ENCODE results near the gene ALDH1B1. TPM values are rescaled to one million over a fixed set of nuclear protein-coding genes. Genes with fewer than 3 reads are reported as not detected.
"Not testable (repeated sequence)": the region's sequence is repeated elsewhere in the genome, so short reads cannot be mapped to it uniquely, and the experiment has no call there.

The ALDH1B1 gene
- total and polyA plus RNA-seq, 11 donors = 7.5 to 55.6 (median 20.7) TPM

- Histone ChIP-seq H3K4me1 (peaks cover 0 to 31% (median 12%) of the 10 kb centered on the region in 12 donors), H3K36me3 (peaks cover 0 to 26% (median 14%) of the 10 kb centered on the region in 9 donors), H3K4me3 (peak overlapping the region; percentile 37 to 87 (median 75)), H3K27me3 (no peaks in the 10 kb centered on the region), H3K27ac (peak overlapping the region in 7 of 12 donors; percentile 19 to 84 (median 54)), H3K9me3 (no peaks in the 10 kb centered on the region)
- ATAC-seq = no peak
- intact Hi-C loops (cut with DNase I) = loop anchor here in 6 of 10 donors (2.0 to 10.0 kb wide), 5 partner anchors 20 to 926 kb away; partner anchors contain the start of genes SLC25A51 (in 2 of the 6) and ZBTB5 (in 1 of the 6)
- DNase-seq = no peak
- WGBS, 4 donors = 8 to 36% (median 11%) methylated on average over 3 to 9 of the region's 9 CpGs
- TF ChIP-seq POLR2A (IDR thresholded peaks at IDR 0.05) (no peak), CTCF (IDR thresholded peaks at IDR 0.05) (no peak)
Observed at GRCh38 chr9:38393128-38393796, 760 bp downstream of the ALDH1B1 start.

GRCh38 chr9:38394416-38394815, 1.9 kb downstream of the ALDH1B1 start:
- Histone ChIP-seq H3K9me3 (no peaks in the 10 kb centered on the region), H3K27me3 (no peaks in the 10 kb centered on the region), H3K27ac (peak overlapping the region in 1 of 12 donors; percentile 84), H3K4me3 (no peak overlapping the region), H3K4me1 (peaks cover 0 to 20% (median 12%) of the 10 kb centered on the region in 12 donors), H3K36me3 (peaks cover 0 to 30% (median 14%) of the 10 kb centered on the region in 9 donors)
- TF ChIP-seq POLR2A (IDR thresholded peaks at IDR 0.05) (no peak), CTCF (IDR thresholded peaks at IDR 0.05) (no peak)
- intact Hi-C loops (cut with DNase I) = loop anchor here in 5 of 10 donors (5.0 to 10.0 kb wide), 4 partner anchors 60 to 927 kb away; partner anchors contain the start of genes SLC25A51 (in 2 of the 5) and ZBTB5 (in 1 of the 5)
- DNase-seq (no peak), ATAC-seq (no peak)
- 90 to 98% (median 97%) methylated on average over 8 to 9 of the region's 9 CpGs for WGBS, 4 donors

GRCh38 chr9:38395653-38396370, 3.3 kb downstream of the ALDH1B1 start:
- H3K27ac ChIP-seq = no peak overlapping the region
- no peak for TF ChIP-seq POLR2A (IDR thresholded peaks at IDR 0.05)
- TF ChIP-seq CTCF (IDR thresholded peaks at IDR 0.05) = no peak

GRCh38 chr9:38396371-38396671, 3.8 kb downstream of the ALDH1B1 start:
- Histone ChIP-seq H3K9me3 (no peaks in the 10 kb centered on the region), H3K4me1 (peaks cover 0 to 22% (median 13%) of the 10 kb centered on the region in 12 donors), H3K27ac (no peak overlapping the region), H3K4me3 (no peak overlapping the region), H3K27me3 (no peaks in the 10 kb centered on the region), H3K36me3 (peaks cover 0 to 30% (median 14%) of the 10 kb centered on the region in 9 donors)
- ATAC-seq (no peak), DNase-seq (no peak)
- intact Hi-C loops (cut with DNase I) = loop anchor here in 5 of 10 donors (10.0 kb wide), 3 partner anchors 58 to 492 kb away; partner anchors contain the start of gene SLC25A51 (in 2 of the 5)
- no peak for TF ChIP-seq CTCF (IDR thresholded peaks at IDR 0.05)
- TF ChIP-seq POLR2A (IDR thresholded peaks at IDR 0.05) = no peak
- 81 to 88% (median 87%) methylated on average over 7 to 10 of the region's 10 CpGs for WGBS, 4 donors

More at GRCh38 chr9:38395653-38396370, 3.3 kb downstream of the ALDH1B1 start:
- DNase-seq (no peak), ATAC-seq (no peak)
- Histone ChIP-seq H3K27me3 (no peaks in the 10 kb centered on the region), H3K36me3 (peaks cover 0 to 30% (median 14%) of the 10 kb centered on the region in 9 donors), H3K4me1 (peaks cover 0 to 21% (median 13%) of the 10 kb centered on the region in 12 donors), H3K9me3 (no peaks in the 10 kb centered on the region), H3K4me3 (no peak overlapping the region)
- 85 to 96% (median 96%) methylated on average over 14 to 30 of the region's 30 CpGs for WGBS, 4 donors
- intact Hi-C loops (cut with DNase I) = loop anchor here in 5 of 10 donors (10.0 kb wide), 3 partner anchors 59 to 491 kb away; partner anchors contain the start of gene SLC25A51 (in 2 of the 5)

- intact Hi-C loops (cut with DNase I) = loop anchor here in 5 of 10 donors (10.0 kb wide), 3 partner anchors 56 to 494 kb away; partner anchors contain the start of gene SLC25A51 (in 2 of the 5)
- H3K4me1 ChIP-seq, H3K9me3 ChIP-seq, ATAC-seq, H3K27ac ChIP-seq, DNase-seq, H3K4me3 ChIP-seq: not testable (repeated sequence)
- 45 to 97% (median 92%) methylated on average over 1 of the region's 1 CpG for WGBS, 4 donors
- H3K36me3 ChIP-seq = peaks cover 0 to 30% (median 14%) of the 10 kb centered on the region in 9 donors
- peaks cover 0 to 11% (median 0%) of the 10 kb centered on the region in 9 donors for H3K27me3 ChIP-seq
Observed at GRCh38 chr9:38399191-38399590, 6.7 kb downstream of the ALDH1B1 start.

Data from heart left ventricle (tissue), 16 donors.